Activated CD8-positive, alpha-beta memory T cell treated with anti-CD3 and anti-CD28 coated beads for 4 hours (primary cell): Measurements from ENCODE around the gene USP5.

Experiments used
- DNase-seq, 2 donors: peaks; one replicate each; pipeline ENCODE4 v3.0.0-alpha.2; 2020; ENCODE audit warnings: low read depth in 2 of 2

Gene USP5

GRCh38 chr12:6912164-6912935, 60.4 kb downstream of the USP5 start:
- no peak for DNase-seq

DNA sequence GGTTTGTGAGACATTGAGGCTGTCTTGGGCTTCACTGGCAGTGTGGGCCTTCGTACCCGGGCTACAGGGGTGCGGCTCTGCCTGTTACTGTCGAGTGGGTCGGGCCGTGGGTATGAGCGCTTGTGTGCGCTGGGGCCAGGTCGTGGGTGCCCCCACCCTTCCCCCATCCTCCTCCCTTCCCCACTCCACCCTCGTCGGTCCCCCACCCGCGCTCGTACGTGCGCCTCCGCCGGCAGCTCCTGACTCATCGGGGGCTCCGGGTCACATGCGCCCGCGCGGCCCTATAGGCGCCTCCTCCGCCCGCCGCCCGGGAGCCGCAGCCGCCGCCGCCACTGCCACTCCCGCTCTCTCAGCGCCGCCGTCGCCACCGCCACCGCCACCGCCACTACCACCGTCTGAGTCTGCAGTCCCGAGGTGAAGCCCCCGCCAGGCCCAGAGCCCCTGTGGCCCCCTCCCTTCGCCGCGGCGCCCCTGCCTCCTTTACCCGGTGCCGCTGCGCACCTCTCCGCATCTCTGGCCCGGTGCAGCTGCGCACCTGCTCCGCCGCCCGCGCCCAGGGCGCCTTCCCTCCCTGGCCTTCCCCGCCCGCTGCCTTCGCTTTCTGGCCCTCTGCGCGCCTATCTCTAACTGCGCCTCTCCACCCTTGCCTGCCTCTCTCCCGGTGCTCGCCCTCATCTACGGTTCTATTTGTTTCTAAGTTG, 62.4 kb downstream of the USP5 start, which contains the start of gene ENO2:
TSS of gene ENO2 (plus strand) at position 335 of the 701 bp plus-strand sequence. CDS start 1,253 bp downstream, outside the sequence.
- DNase-seq: peak; percentile 66 to 73

DNA sequence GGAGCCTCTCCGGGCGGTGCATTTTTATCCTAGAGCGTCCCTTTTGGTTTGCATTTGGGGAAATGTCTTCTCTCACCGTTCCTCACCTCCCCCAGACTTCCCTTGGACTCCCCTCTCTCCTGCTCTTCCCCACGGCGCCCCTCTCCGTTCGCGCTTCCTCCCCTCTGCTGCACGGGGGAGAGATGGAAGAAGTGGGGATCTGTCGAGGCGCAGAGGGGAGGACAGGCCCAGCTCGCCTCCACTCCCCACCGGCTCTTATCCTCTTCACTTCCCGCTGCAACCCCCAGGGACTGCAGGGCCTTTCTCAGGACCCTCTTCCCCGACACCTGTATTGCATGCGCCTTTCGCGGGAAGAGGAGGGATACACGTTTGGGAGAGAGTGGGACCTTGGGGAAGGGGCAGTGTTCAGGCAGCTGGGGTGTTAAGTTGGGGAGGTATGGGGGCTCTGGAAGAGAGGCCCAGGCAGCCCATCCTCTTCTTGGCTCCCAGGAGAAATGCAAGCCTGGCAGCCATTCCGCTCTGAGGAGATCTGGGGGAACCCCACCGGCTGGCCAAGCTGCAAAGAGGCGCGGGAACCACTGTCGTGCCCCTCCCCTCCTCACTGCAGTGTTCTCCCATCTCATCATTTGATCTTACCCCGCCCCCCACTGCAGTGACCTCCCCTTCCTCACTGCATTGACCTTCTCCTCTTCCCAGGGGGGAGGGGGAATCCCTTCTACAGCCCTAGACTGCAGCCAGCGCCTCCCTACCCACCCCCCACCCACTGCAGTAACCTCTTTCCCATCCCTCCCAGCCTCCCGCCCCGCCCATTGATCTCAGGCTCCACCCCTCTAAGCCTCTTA, 63.2 kb downstream of the USP5 start:
- no peak for DNase-seq

GRCh38 chr12:6915789-6916285, 63.9 kb downstream of the USP5 start:
- no peak for DNase-seq
